ENCODE measurements around the gene UBE2G1. TPM values are rescaled to one million over a fixed set of nuclear protein-coding genes. Genes with fewer than 3 reads are reported as not detected.

UBE2G1 gene
- total RNA-seq, 1 donor from 2014 or later, result 80.0 TPM

DNA sequence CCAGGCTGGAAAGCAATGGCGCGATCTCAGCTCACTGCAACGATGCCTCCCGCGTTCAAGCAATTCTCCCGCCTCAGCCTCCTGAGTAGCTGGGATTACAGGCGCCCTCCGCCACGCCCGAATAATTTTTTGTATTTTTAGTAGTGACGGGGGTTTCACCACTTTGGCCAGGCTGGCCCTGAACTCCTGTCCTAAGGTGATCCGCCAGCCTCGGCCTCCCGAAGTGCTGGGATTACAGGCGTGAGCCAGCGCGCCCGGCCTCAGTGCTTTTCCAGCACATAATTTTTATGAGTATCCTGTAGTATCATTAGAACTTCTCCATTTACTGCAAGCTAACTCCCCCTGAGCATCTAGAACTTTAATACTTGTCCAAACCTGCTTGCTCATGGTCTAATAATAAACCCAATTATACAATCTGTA lies 1.8 kb downstream of the UBE2G1 start:
- DNase-seq (ENCODE audit: low spot score), result peak; percentile 51
- no peaks in the 10 kb centered on the region for H3K9me3 Mint-ChIP-seq (ENCODE audit: low read depth)
- peak overlapping the region; percentile 84 for H3K4me3 Mint-ChIP-seq (ENCODE audit: unreplicated experiment)
- peaks cover 34% of the 10 kb centered on the region for H3K4me1 Mint-ChIP-seq (ENCODE audit: low read depth)
- H3K36me3 Mint-ChIP-seq (ENCODE audit: low read depth), result no peaks in the 10 kb centered on the region
- peak overlapping the region; percentile 87 for H3K27ac Mint-ChIP-seq (ENCODE audit: unreplicated experiment)
- H3K27me3 Mint-ChIP-seq (ENCODE audit: low read depth), result no peaks in the 10 kb centered on the region
- no peak for TF ChIP-seq CTCF (IDR thresholded peaks at IDR 0.05)

- H3K9me3 Mint-ChIP-seq (ENCODE audit: low read depth), result no peaks in the 10 kb centered on the region
- H3K4me3 Mint-ChIP-seq (ENCODE audit: unreplicated experiment), result no peak overlapping the region
- H3K27ac Mint-ChIP-seq (ENCODE audit: unreplicated experiment), result peak overlapping the region; percentile 49
- peaks cover 38% of the 10 kb centered on the region for H3K4me1 Mint-ChIP-seq (ENCODE audit: low read depth)
- peak; percentile 65 for TF ChIP-seq CTCF (IDR thresholded peaks at IDR 0.05)
- H3K36me3 Mint-ChIP-seq (ENCODE audit: low read depth), result no peaks in the 10 kb centered on the region
- DNase-seq (ENCODE audit: low spot score), result no peak
- no peaks in the 10 kb centered on the region for H3K27me3 Mint-ChIP-seq (ENCODE audit: low read depth)
Observed at GRCh38 chr17:4362141-4362540, 4.3 kb downstream of the UBE2G1 start.

GRCh38 chr17:4358154-4358553 lies 8.3 kb downstream of the UBE2G1 start:
- peak overlapping the region; percentile 41 for H3K27ac Mint-ChIP-seq (ENCODE audit: unreplicated experiment)
- no peaks in the 10 kb centered on the region for H3K27me3 Mint-ChIP-seq (ENCODE audit: low read depth)
- TF ChIP-seq CTCF (IDR thresholded peaks at IDR 0.05), result no peak
- H3K36me3 Mint-ChIP-seq (ENCODE audit: low read depth), result no peaks in the 10 kb centered on the region
- no peak overlapping the region for H3K4me3 Mint-ChIP-seq (ENCODE audit: unreplicated experiment)
- H3K9me3 Mint-ChIP-seq (ENCODE audit: low read depth), result no peaks in the 10 kb centered on the region
- peaks cover 30% of the 10 kb centered on the region for H3K4me1 Mint-ChIP-seq (ENCODE audit: low read depth)
- no peak for DNase-seq (ENCODE audit: low spot score)

DNA sequence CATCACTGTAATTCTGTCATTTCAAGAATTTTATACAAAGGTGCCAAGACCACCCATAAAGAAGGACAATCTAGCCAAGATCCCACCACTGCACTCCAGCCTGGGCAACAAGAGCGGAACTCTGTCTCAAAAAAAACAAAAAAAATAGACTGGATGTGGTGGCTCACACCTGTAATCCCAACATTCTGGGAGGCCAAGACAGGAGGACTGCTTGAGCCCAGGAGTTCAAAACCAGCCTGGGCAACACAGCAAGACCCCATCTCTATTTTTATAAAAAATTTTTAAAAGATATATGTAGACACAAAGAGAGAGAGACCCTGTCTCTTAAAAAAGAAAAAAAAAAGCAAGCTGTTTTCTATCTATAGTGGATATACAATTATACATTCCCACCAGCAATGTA lies 8.8 kb downstream of the UBE2G1 start:
- Mint-ChIP-seq H3K36me3 (ENCODE audit: low read depth) (no peaks in the 10 kb centered on the region), H3K4me1 (ENCODE audit: low read depth) (peaks cover 29% of the 10 kb centered on the region), H3K27ac (ENCODE audit: unreplicated experiment) (no peak overlapping the region), H3K9me3 (ENCODE audit: low read depth) (no peaks in the 10 kb centered on the region), H3K4me3 (ENCODE audit: unreplicated experiment) (no peak overlapping the region), H3K27me3 (ENCODE audit: low read depth) (no peaks in the 10 kb centered on the region)
- no peak for DNase-seq (ENCODE audit: low spot score)
- TF ChIP-seq CTCF (IDR thresholded peaks at IDR 0.05), result no peak

DNA sequence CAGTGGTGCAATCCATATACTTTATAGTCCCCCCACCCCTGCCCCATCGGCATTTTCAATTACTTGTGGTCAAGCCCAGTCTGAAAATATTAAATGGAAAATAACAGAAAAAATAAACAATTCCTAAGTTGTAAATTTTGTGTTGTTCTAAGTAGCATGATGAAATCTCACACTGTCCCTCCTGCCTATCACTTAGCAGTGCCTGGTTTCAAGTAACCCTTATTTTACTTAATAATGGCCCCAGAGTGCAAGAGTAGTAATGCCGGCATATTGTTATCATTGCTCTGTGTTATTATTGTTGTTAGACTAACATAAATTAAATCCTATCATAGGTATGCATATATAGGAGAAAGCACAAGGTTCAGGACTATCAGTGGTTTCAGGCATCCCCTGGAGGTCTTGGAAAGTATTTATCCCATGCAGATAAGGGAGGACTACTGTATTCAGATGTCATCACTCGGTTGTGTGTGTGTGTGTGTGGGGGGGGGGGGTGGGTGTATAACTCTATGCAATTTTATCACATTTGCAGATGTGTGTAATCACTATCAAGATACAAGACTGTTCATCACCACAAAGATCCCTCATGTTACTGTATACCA lies 9.3 kb downstream of the UBE2G1 start:
- no peak for DNase-seq (ENCODE audit: low spot score)
- H3K9me3 Mint-ChIP-seq (ENCODE audit: low read depth), result no peaks in the 10 kb centered on the region
- H3K36me3 Mint-ChIP-seq (ENCODE audit: low read depth), result no peaks in the 10 kb centered on the region
- H3K4me3 Mint-ChIP-seq (ENCODE audit: unreplicated experiment), result no peak overlapping the region
- H3K4me1 Mint-ChIP-seq (ENCODE audit: low read depth), result peaks cover 26% of the 10 kb centered on the region
- H3K27ac Mint-ChIP-seq (ENCODE audit: unreplicated experiment), result peak overlapping the region; percentile 32
- TF ChIP-seq CTCF (IDR thresholded peaks at IDR 0.05), result no peak
- H3K27me3 Mint-ChIP-seq (ENCODE audit: low read depth), result no peaks in the 10 kb centered on the region

Data from chondrocyte (in vitro differentiated cells).